Left lobe of liver (tissue), 2 donors: Measurements from ENCODE around the gene CYB5R4. TPM values are rescaled to one million over a fixed set of nuclear protein-coding genes. Genes with fewer than 3 reads are reported as not detected.
"Not testable (repeated sequence)": the region's sequence is repeated elsewhere in the genome, so short reads cannot be mapped to it uniquely, and the experiment has no call there.

Experiments used
- ATAC-seq: fragments of 200-7000 bp; cut with Tn5 transposase; one replicate; pipeline ENCODE4 v1.9.1; 2020; ENCODE audit warnings: mild to moderate bottlenecking, moderate library complexity
- DNase-seq: peaks from one replicate; pipeline ENCODE4 v3.0.0-alpha.2; 2020; ENCODE audit warnings: low spot score
- total RNA-seq: library from RNA; stranded (reverse); gene quantifications from one replicate; pipeline ENCODE4 v1.2.1, GENCODE V29; 2021
- donor health status: DM: no; HTN: no; CAD: no; lungs with moderate emphysema.
- donor health status: DM: no; HTN: yes; CAD: no.

CYB5R4 gene
- total RNA-seq, 1 donor from 2014 or later: 6.7 TPM

DNA sequence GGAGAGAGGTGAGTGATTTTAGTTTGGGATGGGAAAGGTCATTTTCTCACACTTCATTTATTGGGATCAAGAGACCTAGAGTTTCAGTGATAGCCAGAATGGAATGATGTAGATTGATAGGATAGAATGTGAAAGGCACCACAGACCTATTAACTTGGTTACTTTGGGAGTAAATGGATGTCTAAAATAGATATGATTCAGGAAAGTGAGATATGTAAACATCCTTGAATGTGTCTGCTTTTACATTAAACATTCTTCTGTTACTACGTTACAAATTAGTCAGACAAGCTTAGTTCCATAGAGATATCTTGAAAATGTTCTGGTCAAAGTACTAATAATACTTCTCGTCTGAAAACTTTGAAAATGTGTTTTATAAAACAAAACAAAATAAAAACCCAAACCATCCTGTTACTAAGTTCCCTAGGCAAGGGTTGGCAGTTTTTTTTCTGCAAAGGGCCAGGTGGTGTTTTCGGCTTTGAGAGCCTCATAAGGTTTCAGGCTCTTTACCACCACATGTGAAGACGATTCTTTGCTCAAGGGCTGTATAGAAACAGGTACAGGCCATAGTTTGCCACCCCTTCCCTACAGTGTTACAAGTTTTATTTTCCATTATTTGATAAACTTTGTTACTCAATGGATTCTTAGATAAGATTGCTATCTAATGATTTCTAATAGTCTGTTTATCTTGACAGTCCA, 3.4 kb downstream of the CYB5R4 start:
- ATAC-seq: no peak
- no peak for DNase-seq

DNA sequence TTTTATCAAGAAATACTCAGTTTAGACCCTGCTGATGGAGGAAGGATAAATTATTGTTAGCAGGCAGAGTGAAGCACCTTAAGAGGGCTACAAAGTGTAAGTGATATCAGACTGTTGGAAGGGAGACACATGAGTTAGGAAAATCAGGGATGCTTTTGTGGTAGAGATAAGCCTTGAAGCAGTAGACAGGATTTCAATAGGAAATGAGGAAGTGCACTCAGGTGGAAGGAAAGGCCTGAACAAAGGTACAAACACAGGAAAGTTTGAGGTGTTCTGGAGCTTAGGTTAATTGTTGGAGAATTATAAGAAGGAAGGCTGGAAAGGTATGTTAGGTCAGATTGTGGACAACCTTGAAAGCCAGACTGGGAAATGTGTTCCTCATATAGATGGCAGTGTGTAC, 7.6 kb downstream of the CYB5R4 start:
- ATAC-seq (no peak), DNase-seq (no peak)

DNA sequence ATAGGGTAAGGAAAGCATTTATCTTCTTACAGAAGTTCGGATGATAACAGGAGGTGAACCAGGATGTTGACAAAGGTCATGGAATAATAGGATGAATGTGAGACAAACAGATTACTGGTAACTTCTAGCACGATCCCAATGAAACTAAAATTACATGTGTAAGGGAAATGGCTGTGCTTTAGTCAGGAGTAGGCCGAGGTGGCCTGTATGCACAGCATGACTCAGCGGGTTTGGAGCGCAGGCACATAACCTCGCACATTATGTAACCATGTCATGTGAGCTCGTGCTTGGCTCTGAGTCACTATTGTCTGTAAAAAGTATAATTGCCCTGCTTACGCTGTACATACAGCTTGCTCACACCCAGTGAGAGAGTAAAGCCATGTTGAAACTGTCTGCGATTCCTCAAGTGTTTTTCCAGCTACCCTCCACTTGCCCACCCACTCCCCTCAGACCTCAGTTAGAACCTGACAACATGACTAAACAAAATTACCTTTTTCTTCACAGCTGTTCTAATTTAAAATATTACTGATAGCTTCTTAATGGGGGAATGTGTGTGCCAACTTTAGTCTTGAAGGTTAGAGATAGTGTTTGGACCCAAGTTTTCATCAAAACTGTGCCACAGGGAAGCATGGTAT, 8.2 kb downstream of the CYB5R4 start:
- ATAC-seq (peak; percentile 26), DNase-seq (no peak)

DNA sequence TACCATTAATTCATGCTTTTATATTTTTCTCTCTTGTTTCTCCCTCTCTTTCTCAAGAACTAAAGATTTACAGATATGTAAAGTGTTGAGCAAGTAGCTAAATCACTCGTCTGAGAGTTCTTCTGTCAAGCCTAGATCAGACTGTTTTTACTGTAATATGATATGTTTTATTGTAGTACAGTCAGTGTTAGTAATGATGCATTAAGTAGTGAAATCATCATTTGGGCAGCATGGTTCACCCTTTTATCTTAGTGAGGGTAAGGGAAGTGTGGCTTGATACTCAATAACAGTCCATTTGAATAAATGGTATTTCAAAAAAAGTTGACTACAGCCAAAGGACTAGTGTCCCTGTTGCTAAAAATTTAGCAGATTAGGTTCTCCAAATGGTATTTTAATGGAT, 9.2 kb downstream of the CYB5R4 start:
- ATAC-seq: no peak
- DNase-seq: no peak

DNA sequence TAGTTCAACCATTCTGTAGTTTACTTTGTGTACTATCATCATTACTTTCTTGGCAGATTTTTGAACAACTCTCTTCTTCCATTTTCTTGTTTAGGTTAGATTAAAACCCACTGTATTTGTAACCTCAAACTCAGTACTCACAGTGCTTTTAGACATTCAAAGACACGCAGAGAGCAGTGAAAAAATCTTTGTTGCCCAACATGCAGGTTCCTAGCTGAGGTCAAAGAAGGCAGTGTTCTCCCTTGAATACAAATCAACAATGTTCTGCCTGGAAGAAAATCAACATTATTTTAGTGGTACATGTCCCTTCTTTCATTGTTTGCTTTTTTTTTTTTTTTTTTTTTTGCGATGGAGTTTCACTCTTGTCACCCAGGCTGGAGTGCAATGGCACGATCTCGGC, 11.2 kb downstream of the CYB5R4 start:
- ATAC-seq: peak; percentile 46
- DNase-seq: no peak

DNA sequence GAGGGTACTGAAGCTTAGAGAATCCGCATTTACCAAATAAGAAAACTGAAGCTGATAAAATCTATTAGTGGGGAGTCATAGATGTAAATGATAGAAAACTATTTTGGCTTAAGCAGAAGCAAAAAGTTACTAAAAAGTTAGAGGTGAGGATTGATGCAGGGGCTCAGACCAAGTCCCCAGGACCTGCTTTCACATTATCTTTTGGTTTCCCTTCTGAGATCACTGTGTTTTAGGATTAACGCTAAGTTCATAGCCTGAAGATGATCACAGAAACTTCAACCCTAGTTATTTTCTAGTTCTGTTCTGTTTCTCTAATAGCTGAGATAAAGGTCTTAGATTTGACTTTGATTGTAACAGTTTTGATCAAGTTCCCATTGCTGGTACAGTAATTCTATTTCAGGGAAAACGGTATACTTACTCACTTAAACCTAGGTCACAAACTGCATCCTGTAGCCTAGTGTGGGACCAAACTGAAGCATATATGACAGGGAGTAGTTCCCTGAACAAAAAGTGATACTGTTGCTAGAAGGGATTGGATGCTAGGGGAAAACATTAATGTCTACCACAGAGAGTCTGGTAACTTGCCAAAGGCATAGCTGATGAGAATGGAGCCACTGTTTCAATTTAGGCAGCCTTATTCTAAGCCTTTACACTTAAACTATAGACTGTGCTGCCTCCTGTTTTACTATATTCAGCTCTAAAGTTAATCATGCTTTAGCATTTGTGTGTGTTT, 13.1 kb downstream of the CYB5R4 start:
- ATAC-seq (no peak), DNase-seq (no peak)

DNA sequence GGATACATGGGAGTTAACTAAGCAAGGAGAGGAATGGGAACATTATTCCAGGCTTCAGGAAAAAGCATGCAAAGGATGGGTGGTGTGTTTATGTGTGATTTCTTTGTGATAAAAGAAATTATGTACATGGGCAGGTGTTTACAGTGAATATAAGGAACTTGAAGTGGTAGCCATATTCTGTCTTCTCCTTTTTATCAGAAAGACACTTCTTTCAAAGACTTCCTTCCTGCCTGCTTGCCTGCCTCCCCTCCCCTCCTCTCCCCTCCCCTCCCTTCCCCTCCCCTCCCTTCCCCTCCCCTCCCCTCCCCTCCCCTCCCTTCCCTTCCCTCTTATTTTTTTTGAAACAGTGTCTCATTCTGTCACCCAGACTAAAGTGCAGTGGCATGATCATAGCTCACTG, 14.4 kb downstream of the CYB5R4 start:
- DNase-seq (no peak), ATAC-seq (no peak)

DNA sequence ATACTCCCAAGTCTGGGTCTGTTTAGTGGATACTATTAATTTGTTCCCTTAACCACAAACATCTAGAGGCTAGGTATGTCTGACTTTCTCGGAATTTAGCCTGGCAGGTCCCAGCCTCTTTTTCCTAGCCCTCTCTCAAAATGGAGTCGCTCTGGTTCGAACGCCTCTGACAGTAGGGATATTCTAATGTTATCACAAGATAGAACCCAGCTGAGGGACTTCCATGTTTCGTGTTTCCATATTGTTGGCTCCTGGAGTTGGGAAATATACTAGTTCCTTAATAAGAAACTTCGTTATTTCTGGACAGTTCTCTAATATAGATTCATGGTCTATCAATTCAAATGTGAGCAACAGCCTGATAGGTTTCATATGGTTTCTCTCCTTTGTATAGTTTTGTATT, 16.4 kb downstream of the CYB5R4 start:
- no peak for DNase-seq
- no peak for ATAC-seq

DNA sequence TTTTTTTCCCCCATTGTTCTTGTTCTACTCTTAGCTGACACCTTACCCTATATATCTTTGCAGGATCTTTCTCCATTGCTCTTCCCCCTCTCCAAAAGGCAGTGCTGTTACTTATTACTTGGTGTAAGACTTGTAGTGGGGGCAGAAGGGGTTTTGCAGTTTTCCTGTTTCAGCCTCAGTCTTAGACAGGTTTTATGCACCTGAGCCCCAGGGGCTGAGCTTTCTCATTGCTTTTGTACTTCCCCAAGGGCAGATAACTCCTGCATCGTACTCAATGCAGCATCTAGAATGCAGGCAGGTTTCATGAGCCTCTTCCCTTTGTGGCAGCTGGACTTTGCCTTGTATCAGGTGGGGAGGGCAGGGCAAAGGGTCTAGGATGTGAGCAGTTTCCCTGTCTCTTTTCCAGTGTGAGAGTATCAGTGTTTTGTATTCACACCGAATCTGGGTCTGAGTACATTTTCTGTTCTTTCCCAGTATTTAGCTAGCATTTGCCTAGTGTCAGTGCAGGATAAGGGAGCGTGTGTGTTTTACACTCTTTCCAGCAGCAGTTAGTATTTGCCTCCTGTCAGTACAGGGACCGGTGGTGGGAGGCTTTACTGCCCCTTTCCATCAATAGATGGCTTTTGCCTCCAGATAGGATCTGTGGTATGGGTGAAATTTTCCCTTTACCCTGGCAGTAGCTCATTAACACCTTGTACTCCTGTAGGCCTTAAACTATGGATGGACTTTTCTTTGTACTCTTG, 19.6 kb downstream of the CYB5R4 start:
- ATAC-seq (peak; percentile 44), DNase-seq (no peak)

DNA sequence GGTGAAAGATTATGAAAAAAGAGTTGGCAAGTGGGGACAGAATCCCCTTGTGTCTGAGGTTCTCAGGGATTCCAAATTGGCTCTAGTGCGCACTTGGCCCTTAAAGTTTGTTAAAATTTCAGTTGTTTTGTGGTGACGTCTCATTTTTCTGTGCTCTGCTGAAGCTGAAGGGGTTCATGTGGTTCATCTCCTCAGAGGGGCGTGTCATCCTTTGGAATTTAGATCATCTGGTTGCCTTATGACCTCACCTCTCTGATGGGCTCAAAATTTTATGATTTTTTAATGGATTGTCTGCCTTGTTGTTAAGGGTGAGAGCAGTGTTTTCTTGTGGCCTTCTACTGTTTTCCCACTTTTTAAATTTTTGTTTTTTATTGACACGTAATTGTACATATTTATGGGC, 20.3 kb downstream of the CYB5R4 start:
- ATAC-seq (no peak), DNase-seq (no peak)

DNA sequence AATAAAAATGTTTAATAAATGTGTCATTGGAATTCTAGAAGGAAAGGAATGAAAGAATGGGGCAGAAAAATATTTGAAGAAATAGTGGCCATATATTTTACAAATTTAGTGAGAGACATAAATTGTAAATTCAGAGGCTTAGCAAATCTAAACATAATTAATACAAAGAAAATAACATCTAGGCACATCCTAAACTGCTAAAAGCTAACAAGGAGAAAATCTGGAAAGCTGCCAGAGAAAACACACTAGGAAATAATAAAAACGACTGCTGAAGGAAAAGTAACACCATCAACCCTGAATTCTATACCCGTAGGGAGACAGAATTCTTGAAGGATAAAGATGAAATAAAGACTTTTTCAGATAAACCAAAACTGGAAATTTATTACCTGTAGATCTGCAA, 23.8 kb downstream of the CYB5R4 start:
- DNase-seq: no peak
- ATAC-seq: no peak

DNA sequence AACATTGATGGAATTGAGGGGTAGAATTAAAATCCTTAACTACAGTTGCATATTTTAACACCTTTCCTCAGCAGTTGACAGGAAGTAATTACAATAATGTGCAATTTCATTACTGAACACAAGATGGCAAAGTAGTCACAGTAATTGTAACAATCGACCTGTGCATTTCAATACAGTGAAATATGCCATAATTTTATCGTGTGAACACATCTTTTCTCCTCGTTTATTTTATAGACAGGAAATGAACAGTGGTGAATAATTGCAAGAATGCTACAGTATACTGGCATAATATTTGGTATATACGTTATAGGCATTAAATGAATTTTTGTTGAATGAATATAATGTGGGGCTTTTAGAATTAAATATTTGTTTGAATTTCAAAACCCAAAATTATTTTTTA, 25.0 kb downstream of the CYB5R4 start:
- ATAC-seq (peak; percentile 80), DNase-seq (no peak)

DNA sequence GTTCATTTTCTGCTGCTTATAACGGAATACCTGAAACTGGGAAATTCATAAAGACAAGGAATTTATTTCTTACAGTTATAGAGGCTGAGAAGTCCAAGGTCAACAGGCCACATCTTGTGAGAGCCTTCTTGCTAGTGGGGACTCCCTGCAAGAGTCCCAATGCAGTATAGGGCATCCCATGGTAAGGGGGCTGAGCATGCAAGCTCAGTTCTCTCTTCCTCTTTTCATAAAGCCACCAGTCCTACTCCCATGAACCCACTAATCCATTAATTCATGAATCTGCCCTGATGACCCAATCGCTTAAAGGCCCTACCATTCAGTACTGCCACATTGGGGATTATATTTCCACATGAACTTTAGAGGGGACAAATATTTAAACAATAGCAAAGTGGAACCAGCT, 26.5 kb downstream of the CYB5R4 start:
- DNase-seq (no peak), ATAC-seq (no peak)

DNA sequence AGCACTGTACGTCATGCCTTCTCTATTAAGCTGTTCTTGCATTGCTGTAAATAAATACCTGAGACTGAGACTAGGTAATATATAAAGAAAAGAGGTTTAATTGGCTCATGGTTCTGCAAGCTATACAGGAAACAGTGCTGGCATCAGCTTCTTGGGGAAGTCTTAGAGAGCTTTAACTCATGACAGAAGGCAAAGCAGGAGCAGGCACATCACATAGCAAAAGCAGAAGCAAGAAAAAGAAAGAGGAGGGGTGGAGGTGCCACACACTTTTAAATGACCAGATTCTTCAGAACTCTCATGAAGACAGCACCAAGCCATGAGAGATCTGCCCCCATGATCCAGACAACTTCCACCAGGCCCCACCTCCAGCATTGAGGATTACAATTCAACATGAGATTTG, 30.1 kb downstream of the CYB5R4 start:
- DNase-seq (no peak), ATAC-seq (no peak)

DNA sequence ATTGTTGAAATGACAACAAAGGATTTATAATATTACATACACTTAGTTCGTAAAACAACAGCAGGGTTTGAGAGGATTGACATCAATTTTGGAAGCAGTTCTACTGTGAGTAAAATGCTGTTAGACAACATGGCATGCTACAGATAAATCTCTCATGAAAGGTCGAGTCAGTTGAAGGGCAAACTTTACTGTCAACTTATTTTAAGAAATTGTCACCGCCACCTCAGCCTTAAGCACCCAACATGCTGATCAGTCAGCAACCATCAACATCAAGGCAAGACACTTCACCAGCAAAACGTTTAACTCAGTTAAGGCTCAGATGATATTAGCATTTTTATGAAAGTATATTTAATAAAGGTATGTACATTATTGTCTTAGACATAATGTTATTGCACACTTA, 31.0 kb downstream of the CYB5R4 start:
- ATAC-seq (no peak), DNase-seq (no peak)

DNA sequence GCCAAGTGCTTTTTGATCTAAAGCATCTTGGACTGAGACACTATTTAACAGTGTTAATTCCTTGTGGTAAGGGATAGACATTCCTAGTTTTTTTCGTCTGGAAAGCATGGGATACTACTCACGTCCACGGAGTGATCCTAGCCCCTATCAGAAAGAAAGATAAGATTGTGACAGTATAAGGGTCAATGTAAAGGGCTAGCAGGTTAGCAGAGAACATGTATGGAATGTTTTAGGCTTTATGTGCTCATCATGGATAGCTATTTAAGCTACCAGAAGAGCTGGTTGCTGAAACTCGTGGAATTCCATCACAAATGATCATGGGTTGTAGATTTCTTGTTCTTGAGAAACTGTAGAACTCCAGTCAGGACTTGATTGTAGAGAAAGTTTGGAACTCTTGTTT, 32.1 kb downstream of the CYB5R4 start:
- ATAC-seq (no peak), DNase-seq (no peak)

DNA sequence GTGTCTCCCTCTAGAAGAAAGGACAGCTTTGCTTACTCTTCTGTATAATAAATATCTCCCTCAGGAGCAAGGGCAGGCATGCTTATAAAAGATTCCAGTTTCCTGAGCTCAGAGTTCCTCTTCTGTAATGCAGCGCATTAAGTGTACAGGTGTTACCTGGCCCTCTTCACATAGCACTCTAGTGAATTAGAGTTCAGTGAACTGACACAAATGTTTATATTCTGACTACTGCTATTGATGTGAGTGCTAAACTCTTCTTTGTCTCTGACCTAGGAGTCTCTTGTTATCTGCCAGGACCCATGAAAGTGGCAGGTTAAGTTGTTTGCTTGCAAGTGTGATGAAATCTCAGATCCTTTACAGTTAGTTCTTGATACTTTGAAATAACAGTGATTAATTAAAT, 33.5 kb downstream of the CYB5R4 start:
- DNase-seq (no peak), ATAC-seq (no peak)

DNA sequence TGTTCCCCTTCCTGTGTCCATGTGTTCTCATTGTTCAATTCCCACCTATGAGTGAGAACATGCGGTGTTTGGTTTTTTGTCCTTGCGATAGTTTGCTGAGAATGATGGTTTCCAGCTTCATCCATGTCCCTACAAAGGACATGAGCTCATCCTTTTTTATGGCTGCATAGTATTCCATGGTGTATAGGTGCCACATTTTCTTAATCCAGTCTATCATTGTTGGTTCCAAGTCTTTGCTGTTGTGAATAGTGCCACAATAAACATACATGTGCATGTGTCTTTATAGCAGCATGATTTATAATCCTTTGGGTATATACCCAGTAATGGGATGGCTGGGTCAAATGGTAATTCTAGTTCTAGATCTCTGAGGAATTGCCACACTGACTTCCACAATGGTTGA, 37.6 kb downstream of the CYB5R4 start:
- ATAC-seq, DNase-seq: not testable (repeated sequence)

DNA sequence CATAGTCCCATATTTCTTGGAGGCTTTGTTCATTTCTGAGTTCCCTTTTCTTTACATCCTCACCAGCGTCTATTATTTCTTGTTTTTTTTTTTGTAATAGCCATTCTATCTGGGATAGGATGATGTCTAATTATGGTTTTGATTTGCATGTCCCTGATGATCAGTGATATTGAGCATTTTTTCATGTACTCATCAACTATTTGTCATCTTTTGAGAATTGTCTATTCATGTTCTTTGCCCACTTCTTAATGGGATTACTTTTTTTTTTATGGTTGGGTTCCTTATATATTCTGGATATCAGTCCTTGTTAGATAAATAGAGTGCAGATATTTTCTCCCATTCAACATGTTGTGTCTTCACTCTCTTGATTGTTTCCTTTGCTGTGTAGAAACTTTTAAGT, 42.1 kb downstream of the CYB5R4 start:
- DNase-seq (no peak), ATAC-seq (no peak)

DNA sequence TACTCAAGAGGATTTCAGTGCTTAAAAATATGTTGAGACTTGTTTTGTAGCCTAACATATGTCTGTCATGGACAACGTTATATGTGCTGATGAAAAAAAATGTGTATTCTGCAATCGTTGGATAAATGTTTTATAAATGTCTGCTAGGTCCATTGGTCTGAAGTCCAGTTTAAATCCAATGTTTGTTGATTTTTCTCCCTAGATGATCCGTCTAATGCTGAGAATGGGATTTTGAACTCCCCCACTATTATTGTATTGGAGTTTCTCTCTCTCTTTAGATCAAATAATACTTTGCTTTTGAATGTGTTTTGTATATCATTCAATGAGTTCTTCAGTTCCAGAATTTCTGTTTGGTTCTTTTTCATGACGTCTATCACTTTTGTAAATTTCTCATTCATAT, 44.9 kb downstream of the CYB5R4 start:
- ATAC-seq (peak; percentile 57), DNase-seq (no peak)

DNA sequence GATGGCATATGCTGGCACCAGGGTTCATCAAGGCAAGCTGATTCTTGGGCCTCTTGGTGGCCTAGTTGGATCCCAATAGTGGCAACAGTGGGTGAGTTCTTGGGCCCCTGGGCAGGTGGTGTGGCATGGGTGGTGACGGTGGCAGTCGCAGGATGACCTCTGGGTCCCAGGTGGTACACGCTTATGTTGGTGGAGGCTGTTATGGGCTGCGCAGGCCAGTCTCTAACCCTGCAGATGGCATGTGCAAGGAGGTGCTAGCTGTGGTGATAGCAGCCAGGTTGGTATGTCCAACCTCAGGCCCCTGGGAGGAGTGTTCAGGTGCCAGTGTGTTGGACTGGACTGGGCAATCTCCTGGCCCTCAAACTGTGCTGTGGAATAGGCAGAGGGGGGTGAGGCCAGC, 46.2 kb downstream of the CYB5R4 start:
- DNase-seq (no peak), ATAC-seq (no peak)
